Subcutaneous abdominal adipose tissue (tissue), 5 donors: ENCODE results near the gene KRTDAP.

Source experiments
- H3K27ac ChIP-seq: one replicate; pipeline ENCODE4 v1.7.0; 2013; ENCODE audit warnings: low read depth, mild to moderate bottlenecking, inconsistent platforms, low read length, moderate library complexity
- H3K27me3 ChIP-seq, 5 donors: one replicate each; pipeline ENCODE4 v1.7.0; 2013; ENCODE audit warnings: low read length in 5 of 5, inconsistent platforms in 1 of 5; ENCODE audit not compliant: control insufficient read depth in 5 of 5, insufficient read depth in 4 of 5
- H3K36me3 ChIP-seq, 5 donors: one replicate each; pipeline ENCODE4 v1.7.0; 2013; ENCODE audit warnings: low read length in 5 of 5; ENCODE audit not compliant: control insufficient read depth in 5 of 5, insufficient read depth in 5 of 5
- H3K4me1 ChIP-seq, 5 donors: one replicate each; pipeline ENCODE4 v1.7.0; 2013; ENCODE audit warnings: low read length in 5 of 5, mild to moderate bottlenecking in 3 of 5, moderate library complexity in 1 of 5; ENCODE audit not compliant: control insufficient read depth in 5 of 5, insufficient read depth in 5 of 5
- H3K4me3 ChIP-seq, 5 donors: one replicate each; pipeline ENCODE4 v1.7.0; 2013; ENCODE audit warnings: low read length in 5 of 5, low read depth in 1 of 5
- H3K9ac ChIP-seq, 5 donors: one replicate each; pipeline ENCODE4 v1.7.0; 2013; ENCODE audit warnings: low read length in 5 of 5, mild to moderate bottlenecking in 4 of 5, moderate library complexity in 3 of 5
- H3K9me3 ChIP-seq, 5 donors: one replicate each; pipeline ENCODE4 v1.7.0; 2013; ENCODE audit warnings: low read length in 5 of 5; ENCODE audit not compliant: control insufficient read depth in 5 of 5
- donor health status: healthy.
- donor health status: healthy.
- donor health status: healthy.
- donor health status: healthy.
- donor health status: healthy.

Gene KRTDAP

GRCh38 chr19:35528218-35529038 is 38.2 kb upstream of the KRTDAP start, which contains the start of gene SBSN:
Gene SBSN, minus strand, starts transcription at chr19:35528311. Its CDS starts 30 bp downstream, at chr19:35528281.
- Histone ChIP-seq H3K9ac (no peak within 1 kb of the TSS), H3K9me3 (no peaks in the 10 kb centered on the region), H3K27me3 (peaks cover 21 to 60% (median 53%) of the 10 kb centered on the region in 5 donors), H3K27ac (no peak within 1 kb of the TSS), H3K4me3 (no peak within 1 kb of the TSS), H3K4me1 (peaks cover 0 to 8% (median 2%) of the 10 kb centered on the region in 5 donors), H3K36me3 (no peaks in the 10 kb centered on the region)

- Histone ChIP-seq H3K27ac (no peak overlapping the region), H3K27me3 (peaks cover 14 to 47% (median 40%) of the 10 kb centered on the region in 5 donors), H3K9me3 (no peaks in the 10 kb centered on the region), H3K4me3 (no peak overlapping the region), H3K9ac (no peak overlapping the region), H3K36me3 (no peaks in the 10 kb centered on the region), H3K4me1 (no peaks in the 10 kb centered on the region)
Measured at GRCh38 chr19:35525873-35526272, 35.6 kb upstream of the KRTDAP start.

- Histone ChIP-seq H3K36me3 (no peaks in the 10 kb centered on the region), H3K4me3 (no peak overlapping the region), H3K4me1 (no peaks in the 10 kb centered on the region), H3K9me3 (no peaks in the 10 kb centered on the region), H3K27ac (no peak overlapping the region), H3K9ac (no peak overlapping the region), H3K27me3 (peaks cover 14 to 45% (median 35%) of the 10 kb centered on the region in 5 donors)
Measured at GRCh38 chr19:35524181-35524837, 34.0 kb upstream of the KRTDAP start.

- no peak overlapping the region for H3K27ac ChIP-seq
- no peak overlapping the region for H3K4me3 ChIP-seq
- no peaks in the 10 kb centered on the region for H3K4me1 ChIP-seq
- no peak overlapping the region for H3K9ac ChIP-seq
- peaks cover 6 to 32% (median 25%) of the 10 kb centered on the region in 5 donors for H3K27me3 ChIP-seq
- no peaks in the 10 kb centered on the region for H3K9me3 ChIP-seq
- no peaks in the 10 kb centered on the region for H3K36me3 ChIP-seq
Measured at GRCh38 chr19:35522745-35523327, 32.6 kb upstream of the KRTDAP start.

- Histone ChIP-seq H3K36me3 (no peaks in the 10 kb centered on the region), H3K9me3 (no peaks in the 10 kb centered on the region), H3K4me3 (no peak overlapping the region), H3K27ac (no peak overlapping the region), H3K4me1 (no peaks in the 10 kb centered on the region), H3K27me3 (peaks cover 6 to 28% (median 16%) of the 10 kb centered on the region in 5 donors), H3K9ac (no peak overlapping the region)
Measured at GRCh38 chr19:35521124-35521743, 31.0 kb upstream of the KRTDAP start.

- no peaks in the 10 kb centered on the region for H3K36me3 ChIP-seq
- no peak overlapping the region for H3K9ac ChIP-seq
- H3K27ac ChIP-seq: no peak overlapping the region
- peaks cover 0 to 2% (median 0%) of the 10 kb centered on the region in 5 donors for H3K4me1 ChIP-seq
- no peaks in the 10 kb centered on the region for H3K9me3 ChIP-seq
- no peak overlapping the region for H3K4me3 ChIP-seq
- H3K27me3 ChIP-seq: peaks cover 2 to 17% (median 10%) of the 10 kb centered on the region in 5 donors
Measured at GRCh38 chr19:35519291-35519690, 29.0 kb upstream of the KRTDAP start.

- no peaks in the 10 kb centered on the region for H3K36me3 ChIP-seq
- peaks cover 7 to 18% (median 16%) of the 10 kb centered on the region in 5 donors for H3K27me3 ChIP-seq
- no peak overlapping the region for H3K4me3 ChIP-seq
- H3K4me1 ChIP-seq: peaks cover 0 to 6% (median 0%) of the 10 kb centered on the region in 5 donors
- H3K27ac ChIP-seq: no peak overlapping the region
- no peaks in the 10 kb centered on the region for H3K9me3 ChIP-seq
- no peak overlapping the region for H3K9ac ChIP-seq
Measured at GRCh38 chr19:35518313-35518712, 28.0 kb upstream of the KRTDAP start.

GRCh38 chr19:35517342-35517741 is 27.1 kb upstream of the KRTDAP start:
- H3K9ac ChIP-seq: no peak overlapping the region
- no peak overlapping the region for H3K27ac ChIP-seq
- H3K9me3 ChIP-seq: no peaks in the 10 kb centered on the region
- H3K4me3 ChIP-seq: no peak overlapping the region
- H3K36me3 ChIP-seq: no peaks in the 10 kb centered on the region
- H3K4me1 ChIP-seq: peaks cover 0 to 6% (median 0%) of the 10 kb centered on the region in 5 donors
- H3K27me3 ChIP-seq: peaks cover 12 to 28% (median 20%) of the 10 kb centered on the region in 5 donors

GRCh38 chr19:35516310-35516709 is 26.0 kb upstream of the KRTDAP start:
- Histone ChIP-seq H3K9me3 (no peaks in the 10 kb centered on the region), H3K27me3 (peaks cover 16 to 32% (median 25%) of the 10 kb centered on the region in 5 donors), H3K9ac (no peak overlapping the region), H3K27ac (no peak overlapping the region), H3K4me3 (no peak overlapping the region), H3K4me1 (peaks cover 0 to 6% (median 0%) of the 10 kb centered on the region in 5 donors), H3K36me3 (no peaks in the 10 kb centered on the region)
